ENCODE data around the gene ADIG.
"Not testable (repeated sequence)": the region's sequence is repeated elsewhere in the genome, so short reads cannot be mapped to it uniquely, and the experiment has no call there.

Gene ADIG

DNA sequence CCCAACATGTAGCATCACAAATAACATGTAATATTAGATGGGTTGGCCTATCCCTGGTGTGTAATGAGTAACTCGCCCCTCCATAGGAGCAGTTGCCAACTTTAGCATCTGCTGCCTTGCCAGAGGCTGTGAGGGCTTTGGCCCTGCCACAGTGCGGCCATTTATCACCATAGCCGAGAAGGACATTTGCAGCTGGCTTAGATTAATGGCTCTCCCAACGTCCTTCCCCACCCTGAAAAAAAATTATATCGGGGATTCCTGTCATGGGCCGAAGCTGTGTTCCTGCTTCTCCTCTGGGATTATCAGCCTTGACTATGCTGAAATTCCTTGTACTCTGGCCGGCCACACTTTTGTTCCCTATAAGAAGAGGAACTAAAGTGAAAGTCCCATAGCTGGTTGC is 7.6 kb upstream of the ADIG start:
- no peak for DNase-seq (ENCODE audit: low read depth in 2 of 2)

DNA sequence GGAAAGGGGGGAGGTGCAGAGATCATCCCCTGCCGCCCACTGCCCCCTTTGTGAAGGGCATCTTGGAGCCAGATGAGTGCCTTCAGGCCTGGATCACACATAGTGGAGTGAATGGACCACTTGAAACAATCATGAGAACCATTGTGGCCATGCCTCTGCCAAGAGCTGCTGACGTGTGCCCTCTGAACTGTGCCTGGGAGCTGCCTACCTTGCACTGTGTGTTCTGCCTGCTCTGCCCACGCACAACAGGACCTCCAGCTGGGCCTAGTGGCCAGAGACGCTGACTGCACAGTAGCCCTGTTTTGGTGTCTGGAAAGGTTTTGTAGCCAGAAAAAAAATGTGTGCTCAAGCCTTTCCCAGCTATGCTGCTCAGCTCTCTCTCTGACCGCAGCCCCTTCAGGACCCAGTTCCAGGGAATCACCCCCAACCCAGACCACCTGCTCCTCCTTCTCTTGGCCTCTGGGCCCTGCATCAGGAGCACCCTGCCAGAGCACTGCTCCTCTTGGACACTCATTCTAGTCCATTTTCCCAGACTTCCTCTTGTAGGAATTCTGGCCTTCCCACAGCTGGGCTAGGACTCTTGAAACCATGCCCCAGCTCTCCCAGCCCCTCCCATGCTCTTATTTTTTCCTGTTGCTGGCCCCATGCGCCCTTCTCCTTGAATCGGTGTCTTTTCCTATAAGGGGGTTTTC is 1.6 kb upstream of the ADIG start:
- no peak for DNase-seq (ENCODE audit: low read depth in 2 of 2)

DNA sequence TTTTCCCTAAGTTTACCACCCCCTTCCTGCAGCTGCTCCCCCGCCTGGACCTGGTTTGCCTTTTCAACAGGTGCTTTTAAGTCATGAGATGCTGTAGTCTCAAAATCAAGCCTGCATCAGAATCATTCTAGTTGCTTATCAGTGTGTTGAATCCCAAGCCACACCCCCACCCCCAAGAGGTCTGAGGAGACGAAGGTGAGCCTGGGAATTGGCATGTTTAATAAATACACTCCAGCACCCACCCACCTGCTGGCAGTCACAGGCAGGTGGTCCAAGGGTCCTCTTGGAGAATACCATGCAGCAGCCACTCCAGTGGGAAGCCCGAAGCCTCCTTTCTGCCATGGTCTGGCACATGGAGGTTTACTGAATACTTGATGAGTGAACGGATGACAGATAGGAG is 1.1 kb upstream of the ADIG start:
- no peak for DNase-seq (ENCODE audit: low read depth in 2 of 2)

DNA sequence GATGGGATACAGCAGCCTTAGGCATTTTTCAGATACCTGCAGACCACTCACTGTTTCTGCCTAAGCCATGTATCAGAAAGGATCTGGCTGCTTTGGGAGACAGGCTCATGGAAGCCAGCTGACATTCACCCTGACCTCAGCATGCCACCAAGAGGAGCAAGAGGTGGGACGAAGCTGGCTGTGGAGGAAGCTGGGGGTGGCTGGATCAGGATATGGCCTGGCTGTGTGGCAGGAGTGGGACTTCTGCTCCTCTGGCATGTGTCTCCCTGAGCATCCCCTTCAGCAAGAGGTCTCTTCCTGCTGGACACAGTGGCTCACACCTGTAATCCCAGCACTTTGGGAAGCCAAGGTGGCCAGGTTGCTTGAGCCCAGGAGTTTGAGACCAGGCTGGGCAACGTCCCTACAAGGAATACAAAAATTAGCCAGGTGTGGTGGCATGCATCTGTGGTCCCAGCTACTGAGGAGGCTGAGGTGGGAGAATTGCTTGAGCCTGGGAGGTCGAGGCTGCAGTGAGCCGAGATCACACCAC is 897 bp downstream of the ADIG start:
- DNase-seq (ENCODE audit: low read depth in 2 of 2): no peak

DNA sequence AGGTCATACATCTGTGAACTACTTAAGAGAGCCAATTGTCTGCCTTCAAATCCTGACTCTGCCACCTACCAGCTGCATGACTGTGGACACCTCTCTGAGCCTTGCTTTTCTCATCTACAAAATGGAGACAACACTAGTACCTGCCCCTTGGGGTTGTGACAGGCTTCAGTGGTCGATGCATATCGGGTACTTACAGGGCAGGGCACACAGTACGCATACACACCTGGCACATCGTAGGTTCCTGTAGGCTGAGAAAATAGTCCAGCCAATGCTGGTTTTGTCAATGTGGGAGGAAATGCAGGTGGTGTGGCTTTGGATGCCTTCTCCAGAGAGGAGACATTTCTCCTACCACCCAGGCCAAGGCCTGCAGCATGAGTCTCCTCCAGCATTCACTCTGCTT is 2.3 kb downstream of the ADIG start:
- no peak for DNase-seq (ENCODE audit: low read depth in 2 of 2)

DNA sequence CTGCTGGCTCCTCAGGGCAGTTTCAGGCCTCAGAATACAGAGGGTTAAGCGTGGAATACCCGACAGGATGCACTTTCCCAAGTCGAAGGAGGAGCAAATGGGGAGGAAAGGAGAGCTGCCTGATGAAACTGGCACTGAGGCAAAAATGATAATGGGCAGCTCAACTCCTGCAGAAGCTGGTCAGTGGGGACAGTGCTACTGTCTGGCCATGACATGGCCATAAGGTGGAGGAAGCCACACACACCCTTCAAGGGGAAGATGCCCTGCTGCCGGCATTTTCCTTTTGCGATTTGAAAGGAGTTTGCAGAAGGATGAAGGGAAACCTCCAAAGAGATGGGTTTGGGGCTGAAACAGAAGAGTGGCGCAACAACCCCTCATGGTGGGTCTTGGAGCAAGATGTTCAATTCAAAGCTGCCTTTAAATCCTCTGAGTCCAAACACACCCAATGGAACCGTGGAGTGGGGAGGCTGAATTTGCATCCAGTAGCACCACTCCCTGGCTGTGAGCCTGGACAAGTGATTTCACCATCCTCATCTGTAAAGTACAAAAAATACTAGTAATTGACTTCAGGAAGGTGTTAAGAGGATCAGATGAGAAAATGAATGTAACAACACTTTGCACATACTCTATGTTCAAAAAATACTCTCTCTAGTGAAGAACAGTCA is 3.2 kb downstream of the ADIG start:
- DNase-seq (ENCODE audit: low read depth in 2 of 2): no peak

DNA sequence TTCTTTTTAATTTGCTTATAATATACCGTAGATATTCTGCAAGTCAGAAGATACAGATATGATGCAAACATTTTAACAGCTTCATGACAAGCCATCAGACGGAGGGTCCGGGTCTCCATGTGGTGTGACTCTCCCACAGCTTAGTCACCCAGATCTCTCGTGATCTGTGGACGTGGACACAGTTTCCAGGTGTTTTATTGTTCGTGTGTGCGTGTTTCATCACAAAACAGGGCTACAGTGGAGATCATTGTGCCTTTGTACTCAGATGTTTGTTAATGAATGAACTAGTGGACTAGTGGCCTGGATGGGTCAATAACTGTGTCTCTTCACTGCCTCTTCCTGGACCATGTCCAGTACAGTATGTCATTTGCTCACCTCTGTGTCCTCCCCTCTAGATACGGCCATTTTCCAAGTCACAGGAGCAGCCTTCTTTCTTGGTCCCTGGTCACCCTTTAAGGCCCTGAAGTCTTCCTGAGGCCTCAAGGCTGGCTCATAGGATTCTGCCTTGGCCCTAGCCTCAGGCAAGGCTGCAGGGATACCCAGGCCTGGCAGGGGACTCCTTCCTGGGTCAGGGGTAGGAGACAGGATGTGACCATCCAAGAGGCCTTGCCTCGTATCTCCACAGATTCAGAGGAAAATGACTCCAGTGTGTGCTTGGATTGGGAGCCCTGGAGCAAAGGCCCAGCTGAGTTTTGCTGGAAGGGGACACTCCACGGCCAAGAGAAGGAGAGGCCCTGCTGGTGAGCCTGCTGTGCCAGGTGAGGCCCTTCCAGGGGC is 4.6 kb downstream of the ADIG start:
- DNase-seq (ENCODE audit: low read depth in 2 of 2): no peak

DNA sequence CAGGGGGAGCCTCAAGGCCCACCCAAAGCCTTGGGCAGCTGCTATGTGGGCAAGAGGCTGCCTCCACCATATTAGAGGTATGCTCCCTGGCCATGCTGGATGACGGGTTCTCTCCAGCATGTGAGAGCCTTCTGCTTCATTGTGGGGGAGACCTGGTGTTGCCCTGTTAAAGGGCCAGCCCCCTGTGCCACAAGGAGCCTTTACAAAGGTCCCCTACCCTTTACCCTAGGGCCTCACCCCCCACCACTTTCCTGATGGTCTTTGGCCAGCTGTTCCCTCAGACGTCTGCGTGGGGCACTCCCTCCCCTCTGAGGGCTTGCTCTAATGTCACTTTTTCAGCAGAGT is 5.2 kb downstream of the ADIG start:
- no peak for DNase-seq (ENCODE audit: low read depth in 2 of 2)

DNA sequence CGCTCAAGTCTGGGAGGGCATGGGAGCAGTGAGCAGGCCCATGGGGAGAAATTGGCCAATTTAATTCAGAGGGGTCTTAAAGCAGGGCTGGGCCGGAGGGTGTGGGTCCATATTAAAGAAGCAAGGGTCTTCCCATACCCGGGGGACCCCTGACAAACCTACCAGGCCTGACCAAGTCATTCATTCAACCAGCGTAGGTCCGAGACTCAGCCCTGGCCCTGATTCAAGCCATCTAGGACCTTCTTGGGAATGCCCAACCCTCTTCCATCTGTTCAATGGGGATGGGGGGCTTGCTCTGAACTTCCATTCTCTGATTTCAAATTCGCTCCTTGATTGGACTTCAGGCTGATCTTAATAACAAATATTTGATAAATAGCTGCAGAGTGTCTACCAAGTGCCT is 7.3 kb downstream of the ADIG start:
- DNase-seq (ENCODE audit: low read depth in 2 of 2): no peak

DNA sequence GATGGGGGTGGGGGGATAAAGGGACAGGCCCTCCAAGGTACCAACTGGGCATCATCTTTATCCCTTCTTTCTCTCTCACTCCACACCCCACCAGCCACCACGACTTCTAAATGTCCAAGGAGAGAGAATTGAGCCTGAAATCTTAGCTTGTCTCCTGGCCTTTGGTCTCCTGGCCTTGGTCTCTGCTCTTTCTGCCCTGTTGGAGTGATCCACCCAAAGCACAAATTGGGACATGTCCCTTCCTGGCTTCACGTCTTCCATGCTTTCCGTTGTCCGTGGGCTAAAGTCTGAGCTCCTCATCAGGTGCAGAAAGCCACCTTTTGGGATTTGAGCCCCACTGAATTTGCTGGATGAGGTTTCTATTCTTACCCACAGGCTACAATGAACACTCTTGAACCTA is 8.4 kb downstream of the ADIG start:
- DNase-seq (ENCODE audit: low read depth in 2 of 2): no peak

DNA sequence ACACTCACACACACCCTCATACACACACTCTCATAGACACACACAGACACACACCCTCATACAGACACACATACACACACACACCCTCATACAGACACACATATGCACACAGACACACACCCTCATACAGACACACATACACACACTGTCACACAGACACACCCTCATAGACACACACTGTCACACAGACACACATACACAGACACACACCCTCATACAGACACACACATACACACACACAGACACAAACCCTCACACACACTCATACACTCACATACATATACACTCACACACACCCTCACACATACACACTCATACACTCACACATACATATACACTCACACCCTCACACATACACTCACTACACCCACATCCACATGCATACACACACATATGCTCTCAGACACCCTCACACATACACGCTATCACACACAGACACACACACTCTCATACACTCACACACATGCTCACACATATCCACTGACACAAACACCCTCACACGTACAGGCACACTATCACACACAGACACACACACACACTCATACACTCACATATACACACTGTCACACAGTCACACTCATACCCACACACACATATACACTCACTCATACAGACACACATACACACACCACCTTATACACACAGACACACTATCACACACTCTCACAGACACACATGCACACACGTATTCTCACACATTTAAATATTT is 9.1 kb downstream of the ADIG start:
- no peak for DNase-seq (ENCODE audit: low read depth in 2 of 2)

DNA sequence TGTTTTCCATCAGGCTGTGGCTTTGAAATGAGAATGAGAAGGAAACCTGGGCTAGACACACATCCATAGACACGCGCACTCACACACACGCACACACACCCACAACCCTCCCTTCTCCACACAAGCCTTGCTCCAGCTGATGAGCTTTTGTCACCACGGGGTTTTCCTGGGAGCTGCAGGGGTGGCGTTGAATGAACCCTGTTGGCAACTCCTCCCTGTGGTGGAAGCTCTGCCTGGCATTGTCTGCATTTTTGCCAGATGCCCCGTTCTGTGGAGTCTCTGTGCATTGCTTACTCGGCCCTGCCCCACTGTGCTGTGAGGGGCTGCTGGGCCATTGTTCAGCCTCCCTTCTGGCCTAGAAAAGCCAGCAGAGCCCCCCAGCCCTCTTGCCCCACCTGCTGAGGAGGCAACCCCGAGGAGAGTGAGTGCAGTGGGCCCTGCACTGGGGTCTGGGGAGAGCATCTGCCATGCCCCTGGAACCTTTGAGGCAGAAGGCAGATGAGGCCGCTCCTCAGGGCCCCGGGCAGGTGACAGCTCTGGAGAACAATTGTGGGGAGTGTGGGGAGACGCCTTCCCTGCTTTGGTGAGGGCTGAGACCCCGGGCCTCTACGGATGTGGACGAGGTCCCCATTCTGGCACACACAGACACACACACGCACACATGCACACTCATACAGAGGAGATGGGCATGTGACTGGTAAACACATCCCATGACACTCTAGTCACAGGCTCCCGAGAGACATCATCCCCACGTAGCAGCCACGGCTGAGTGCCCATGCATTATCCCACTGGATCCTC is 9.9 kb downstream of the ADIG start:
- no peak for DNase-seq (ENCODE audit: low read depth in 2 of 2)

DNA sequence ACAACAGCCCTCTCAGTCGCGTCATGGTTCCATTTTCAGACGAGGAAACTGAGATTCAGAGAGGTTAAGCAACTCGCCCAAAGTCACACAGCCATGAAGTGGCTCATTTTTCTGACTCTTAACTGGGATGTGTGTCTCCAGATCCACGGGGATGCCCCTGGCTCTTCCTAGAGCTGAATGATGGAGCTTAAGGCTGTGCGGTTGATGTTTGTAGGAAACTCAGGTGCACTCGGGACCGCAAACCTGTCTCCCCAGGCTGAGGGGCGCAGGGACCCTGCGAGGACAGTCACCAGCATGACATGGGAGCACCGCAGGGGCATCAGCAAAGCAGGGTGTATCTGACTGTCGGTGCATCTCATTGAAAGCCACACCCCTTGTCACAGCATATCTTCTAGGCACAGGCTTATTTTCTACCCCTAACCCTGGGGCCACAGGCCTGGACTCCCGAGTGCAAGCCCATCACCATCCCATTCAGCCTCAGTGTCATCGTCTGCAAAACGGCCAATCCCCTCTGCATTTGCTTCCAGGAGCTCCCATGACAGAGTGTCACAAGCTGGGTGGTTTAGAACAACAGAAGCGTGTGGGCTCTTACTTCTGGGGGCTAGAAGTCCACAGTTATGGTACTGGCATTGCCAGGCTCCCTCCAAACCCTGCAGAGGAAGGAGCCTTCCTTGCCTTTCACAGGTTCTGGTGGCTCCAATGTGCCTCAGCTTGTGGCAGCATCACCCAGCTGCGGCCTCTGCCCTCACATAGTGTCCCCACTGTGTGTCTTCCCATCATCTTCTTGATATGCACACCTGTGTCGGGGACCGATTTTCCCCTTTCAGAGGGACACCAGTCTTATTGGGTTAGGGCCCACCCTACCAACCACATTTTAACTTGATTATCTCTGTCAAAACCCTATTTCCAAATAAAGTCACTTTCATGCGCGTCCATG is 10.7 kb downstream of the ADIG start:
- no peak for DNase-seq (ENCODE audit: low read depth in 2 of 2)

DNA sequence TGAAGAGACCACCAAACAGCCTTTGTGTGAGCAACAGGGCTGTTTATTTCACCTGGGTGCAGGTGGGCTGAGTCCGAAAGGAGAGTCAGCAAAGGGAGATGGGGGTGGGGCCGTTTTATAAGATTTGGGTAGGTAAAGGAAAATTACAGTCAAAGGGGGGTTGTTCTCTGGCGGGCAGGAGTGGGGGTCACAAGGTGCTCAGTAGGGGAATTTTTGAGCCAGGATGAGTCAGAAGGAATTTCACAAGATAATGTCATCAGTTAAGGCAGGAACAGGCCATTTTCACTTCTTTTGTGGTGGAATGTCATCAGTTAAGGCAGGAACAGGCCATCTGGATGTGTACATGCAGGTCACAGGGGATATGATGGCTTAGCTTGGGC is 11.4 kb downstream of the ADIG start:
- not testable (repeated sequence) for DNase-seq (ENCODE audit: low read depth in 2 of 2)

DNA sequence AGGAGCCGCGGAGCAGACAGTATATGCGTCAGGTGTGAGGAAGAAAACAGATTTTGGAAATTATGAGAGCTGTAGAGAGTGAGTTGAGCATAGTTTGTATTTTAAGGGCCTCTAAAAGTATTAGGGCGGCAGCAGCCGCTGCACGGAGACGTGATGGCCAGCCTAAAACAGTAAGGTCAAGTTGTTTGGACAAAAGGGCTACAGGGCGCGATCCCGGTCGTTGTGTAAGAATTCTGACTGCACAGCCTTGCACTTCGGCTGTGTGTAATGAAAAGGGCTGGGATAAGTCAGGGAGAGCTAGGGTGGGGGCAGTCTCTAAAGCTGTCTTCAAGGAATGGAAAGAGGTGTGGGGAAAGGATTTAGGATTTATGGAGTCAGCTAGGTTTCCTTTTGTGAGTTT is 13.3 kb downstream of the ADIG start:
- DNase-seq (ENCODE audit: low read depth in 2 of 2): not testable (repeated sequence)

DNA sequence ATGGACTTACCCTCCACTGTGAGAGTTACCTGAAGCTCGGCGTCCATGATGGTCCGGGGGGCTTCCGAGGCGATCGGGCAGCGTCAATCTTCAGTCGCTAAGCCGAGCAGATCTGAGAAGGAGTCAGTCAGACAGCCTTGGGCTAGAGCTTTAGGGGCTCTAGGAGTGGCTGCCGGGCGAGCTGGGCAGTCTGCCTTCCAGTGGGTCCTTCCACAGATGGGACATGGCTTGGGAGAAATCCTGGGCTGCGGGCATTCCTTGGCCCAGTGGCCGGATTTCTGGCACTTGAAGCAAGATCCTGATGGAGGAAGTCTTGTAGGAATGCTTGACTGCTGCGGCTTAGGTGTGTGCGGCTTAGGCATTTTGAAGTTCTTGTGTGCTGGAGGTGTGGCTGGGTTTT is 14.9 kb downstream of the ADIG start:
- not testable (repeated sequence) for DNase-seq (ENCODE audit: low read depth in 2 of 2)

DNA sequence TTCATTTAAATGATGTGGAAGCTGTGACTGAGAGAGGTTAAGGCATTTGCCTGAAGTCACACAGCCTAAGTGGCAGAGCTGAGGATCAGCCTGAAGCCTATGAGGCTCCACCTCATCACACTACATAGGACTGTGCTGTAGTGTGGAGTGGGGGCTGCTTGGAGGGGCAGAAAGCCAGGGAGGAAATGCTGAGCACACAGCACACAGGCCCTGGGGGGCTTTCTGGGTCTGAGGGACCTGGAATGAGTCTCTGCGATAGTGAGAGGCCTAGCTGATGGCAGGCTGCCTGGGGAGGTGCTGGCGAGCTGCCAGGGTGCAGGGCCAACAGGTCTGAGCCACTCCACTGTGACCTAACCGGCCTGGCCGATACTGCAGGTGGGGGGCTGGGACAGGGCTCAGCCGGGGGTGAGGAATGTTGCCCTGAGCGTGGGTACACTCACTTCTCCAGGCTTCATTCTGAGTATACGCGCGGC is 18.4 kb downstream of the ADIG start:
- no peak for DNase-seq (ENCODE audit: low read depth in 2 of 2)

DNA sequence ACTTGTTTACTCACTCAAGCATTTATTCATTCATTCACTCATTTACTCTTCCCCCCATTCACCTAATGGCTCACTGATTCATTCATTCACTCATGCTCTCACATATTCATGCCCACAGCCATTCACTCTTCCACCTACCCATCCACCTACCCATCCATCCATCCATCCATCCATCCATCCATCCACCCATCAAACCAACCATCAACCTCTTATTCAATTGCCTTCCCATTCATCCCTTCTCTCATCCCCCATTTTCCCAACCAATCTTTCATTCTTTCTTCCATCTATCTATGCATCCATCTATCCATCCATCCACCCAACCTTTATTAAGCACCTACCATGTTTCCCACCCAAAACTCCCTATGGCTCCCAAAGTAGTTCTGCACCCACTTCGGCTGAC is 19.1 kb downstream of the ADIG start:
- no peak for DNase-seq (ENCODE audit: low read depth in 2 of 2)

DNA sequence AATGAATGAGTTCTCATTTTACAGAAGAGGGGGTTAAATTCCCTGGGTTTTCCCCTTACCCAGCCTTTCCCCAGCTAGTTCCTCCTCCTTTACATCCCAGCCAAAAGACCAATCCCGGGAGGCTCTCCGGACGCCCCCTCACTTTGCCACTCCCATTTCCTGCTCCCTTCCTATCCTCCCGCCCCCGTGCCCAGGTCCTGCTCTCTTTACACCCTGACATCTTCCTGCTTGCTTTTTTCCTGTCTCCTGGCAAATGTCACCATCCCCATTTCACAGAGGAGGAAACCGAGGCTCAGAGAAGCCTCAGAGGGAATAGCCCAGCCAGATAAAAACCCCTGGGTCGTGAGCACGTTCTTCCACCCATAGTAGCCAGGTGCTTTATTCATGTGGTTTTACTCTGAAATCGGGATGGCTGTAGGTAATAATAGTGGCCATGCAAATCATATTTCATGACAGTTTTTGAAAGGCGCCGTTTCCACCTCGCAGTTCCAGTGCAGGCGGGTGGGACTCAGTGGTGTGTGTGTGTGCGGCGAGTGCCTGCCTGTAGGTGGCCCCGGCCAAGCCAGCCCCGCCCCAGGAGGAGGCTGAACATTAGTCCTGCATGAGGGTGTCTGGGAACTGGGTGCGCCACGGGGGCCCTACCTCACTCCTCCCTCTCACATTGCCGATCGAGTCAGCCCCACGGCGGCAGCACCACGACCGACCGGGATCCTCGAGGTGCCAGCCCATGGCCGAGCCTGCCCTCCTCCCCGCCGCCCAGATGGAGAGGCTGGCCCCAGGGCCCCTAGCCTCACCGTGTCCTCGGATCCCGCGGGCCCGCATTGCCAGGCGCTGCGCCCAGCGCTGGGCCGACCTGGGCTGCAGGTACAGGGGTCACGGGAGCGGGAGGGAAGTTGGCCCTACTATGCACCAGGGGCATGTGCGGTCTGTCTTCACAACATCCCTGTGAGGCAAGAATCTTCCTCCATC is 20.5 kb downstream of the ADIG start, which contains the start of gene ARHGAP40:
Gene ARHGAP40 (plus strand): TSS at position 594 of the 969 bp plus-strand sequence.
- peak; percentile 1 to 11 for DNase-seq (ENCODE audit: low read depth in 2 of 2)

All from activated CD4-positive, alpha-beta T cell treated with anti-CD3 and anti-CD28 coated beads for 24 hours (primary cell).